Measurements from ENCODE around the gene GNAQ.
"Not testable (repeated sequence)": the region's sequence is repeated elsewhere in the genome, so short reads cannot be mapped to it uniquely, and the experiment has no call there.

Gene GNAQ
- 23.7 to 119 (median 41.2) reads per million in 9 experiments for total RNA-seq

DNA sequence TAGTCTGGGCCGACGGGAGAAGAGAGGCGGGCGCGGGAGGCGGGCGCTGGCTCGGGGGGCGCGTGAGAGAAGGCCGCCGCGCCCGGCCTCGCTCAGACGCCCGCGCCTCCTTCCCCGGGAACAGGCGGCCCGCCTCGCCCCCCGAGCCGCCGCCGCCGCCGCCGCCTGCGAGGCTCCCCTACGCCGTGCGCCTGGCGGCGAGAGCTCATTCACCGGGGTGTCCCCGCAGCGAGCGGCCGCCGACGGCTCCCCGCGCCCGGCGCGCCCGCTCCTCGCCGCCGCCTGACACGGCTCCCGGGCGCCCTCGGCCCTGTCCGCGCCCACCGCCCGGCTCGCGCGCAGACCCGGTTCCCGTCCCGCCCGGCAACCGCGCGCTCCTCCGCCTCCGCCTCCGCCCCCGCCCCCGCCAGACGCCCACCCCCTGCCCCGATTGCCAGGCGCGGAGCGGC is at the start of gene GNAQ:
Gene GNAQ, minus strand, starts transcription at position 368 of the 449 bp plus-strand sequence. CDS start 576 bp downstream, outside the sequence.
- DNase-seq (peak; percentile 27 to 44 (median 30)), ATAC-seq (replicated peaks) (peak; percentile 49)
- H3K36me3 Mint-ChIP-seq (ENCODE audit: insufficient read depth), result peaks cover 19% of the 10 kb centered on the region
- H3K27ac Mint-ChIP-seq, result peak within 1 kb of the TSS; percentile 25 to 90
- no peaks in the 10 kb centered on the region for H3K9me3 Mint-ChIP-seq
- peak within 1 kb of the TSS; percentile 81 to 86 for H3K4me3 Mint-ChIP-seq
- H3K4me1 Mint-ChIP-seq (ENCODE audit: low read depth in 2 of 2), result peaks cover 29 to 34% of the 10 kb centered on the region in 2 donors
- peaks cover 16 to 51% of the 10 kb centered on the region in 2 donors for H3K27me3 Mint-ChIP-seq

DNA sequence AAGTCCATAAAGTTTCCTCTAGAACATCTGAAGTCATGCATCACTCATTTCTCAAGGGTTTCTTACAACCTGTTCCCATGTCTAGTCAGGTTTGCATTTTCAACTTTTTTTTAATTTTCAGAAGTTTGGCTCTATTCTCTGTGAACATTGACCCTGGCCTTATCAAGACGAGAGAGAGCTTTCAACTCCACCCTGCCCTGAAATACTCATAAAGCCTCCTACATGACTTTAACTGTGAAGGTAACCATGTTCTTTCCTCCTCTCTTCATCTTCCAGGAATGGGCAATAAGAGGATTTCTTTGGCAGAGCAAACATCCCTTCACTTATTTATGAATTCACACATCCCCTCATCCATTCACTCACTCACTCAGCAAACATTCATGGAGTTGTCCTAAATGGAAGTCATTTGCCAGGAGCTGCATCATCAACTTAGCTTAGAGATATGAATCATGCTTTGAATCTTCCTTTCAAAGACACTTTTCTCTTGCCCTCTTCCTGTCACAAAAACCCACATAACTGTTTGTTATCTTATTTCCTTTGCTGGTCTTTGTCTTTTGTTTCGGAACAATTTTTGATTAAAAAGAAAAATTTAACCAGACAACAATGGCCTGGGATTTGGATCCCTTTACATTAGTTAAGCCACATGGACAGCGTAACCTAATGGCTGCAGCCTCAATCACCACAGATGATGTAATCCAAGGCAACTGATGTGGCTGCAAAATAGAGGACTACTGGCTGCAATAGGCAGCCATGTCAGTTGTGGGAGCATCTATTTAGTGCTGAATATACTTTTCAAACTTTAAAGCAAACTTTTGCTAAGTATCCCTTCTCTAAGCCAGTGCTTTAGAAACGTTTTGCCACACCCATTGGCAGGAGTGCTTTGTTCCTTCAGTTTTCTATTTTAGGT is 43.0 kb upstream of the GNAQ start:
- Mint-ChIP-seq H3K27ac (peak overlapping the region; percentile 20 to 80), H3K27me3 (peaks cover 0 to 10% of the 10 kb centered on the region in 2 donors), H3K4me3 (peak overlapping the region; percentile 62 to 64), H3K36me3 (ENCODE audit: insufficient read depth) (peaks cover under 1% of the 10 kb centered on the region), H3K9me3 (peaks cover 0 to 1% of the 10 kb centered on the region in 2 donors), H3K4me1 (ENCODE audit: low read depth in 2 of 2) (peaks cover 17 to 23% of the 10 kb centered on the region in 2 donors)
- DNase-seq, result no peak
- peak; percentile 66 for ATAC-seq (replicated peaks)

DNA sequence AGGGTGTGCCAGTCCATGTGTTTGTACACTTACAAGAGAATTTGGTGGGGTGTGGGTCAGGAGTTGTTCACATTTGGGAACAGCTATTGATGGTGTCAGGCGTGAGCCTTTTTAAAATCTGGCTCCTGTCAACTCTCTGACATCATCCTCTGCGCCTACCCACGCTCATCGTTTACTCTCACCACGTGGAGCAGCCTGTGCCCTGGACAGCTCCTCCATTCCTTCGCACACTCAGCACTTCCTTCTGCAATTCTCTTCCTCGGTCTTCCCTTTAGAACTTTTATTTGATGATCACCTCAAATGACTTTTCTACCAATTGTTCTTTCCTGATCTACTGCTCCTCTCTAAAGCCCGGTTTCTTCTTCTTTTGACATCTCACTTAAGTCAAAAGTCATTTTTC is 42.1 kb upstream of the GNAQ start:
- H3K4me3 Mint-ChIP-seq, result peak overlapping the region in 1 of 2 donors; percentile 4
- DNase-seq (no peak), ATAC-seq (replicated peaks) (no peak)
- H3K27ac Mint-ChIP-seq, result peak overlapping the region; percentile 20 to 80
- peaks cover 17 to 23% of the 10 kb centered on the region in 2 donors for H3K4me1 Mint-ChIP-seq (ENCODE audit: low read depth in 2 of 2)
- peaks cover 0 to 10% of the 10 kb centered on the region in 2 donors for H3K27me3 Mint-ChIP-seq
- H3K36me3 Mint-ChIP-seq (ENCODE audit: insufficient read depth), result peaks cover 5% of the 10 kb centered on the region
- no peaks in the 10 kb centered on the region for H3K9me3 Mint-ChIP-seq

DNA sequence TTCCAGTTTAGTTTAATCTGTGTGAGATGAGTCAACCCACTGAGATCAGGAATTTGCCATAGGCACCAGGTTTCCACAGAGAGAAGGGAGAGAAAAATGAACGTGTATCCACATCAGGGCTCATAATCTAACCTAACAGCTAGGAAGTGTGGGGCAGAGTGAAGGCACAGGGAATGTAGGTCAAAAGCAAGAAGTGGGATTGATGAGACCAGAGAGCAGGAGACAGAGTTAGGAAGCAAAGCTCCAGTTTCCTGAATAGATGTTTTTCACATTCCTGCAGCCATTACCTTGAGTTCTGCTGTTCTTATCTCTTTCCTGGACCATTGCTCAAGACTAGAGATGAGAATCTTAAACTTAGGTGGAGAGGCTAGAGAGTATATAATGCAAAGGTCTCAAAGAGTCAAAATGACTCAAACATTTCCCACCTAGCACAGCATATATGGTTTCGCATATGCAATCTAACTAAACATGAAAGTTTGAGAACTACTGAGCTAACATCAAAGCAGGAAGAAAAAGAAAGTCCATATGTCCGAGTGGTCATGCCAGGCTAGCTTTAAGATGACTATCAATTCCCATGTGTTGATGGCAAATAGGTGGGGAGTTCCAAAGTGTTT is 41.1 kb upstream of the GNAQ start:
- H3K4me3 Mint-ChIP-seq, result no peak overlapping the region
- peaks cover 5% of the 10 kb centered on the region for H3K36me3 Mint-ChIP-seq (ENCODE audit: insufficient read depth)
- H3K27me3 Mint-ChIP-seq, result peaks cover 0 to 11% of the 10 kb centered on the region in 2 donors
- ATAC-seq (replicated peaks) (no peak), DNase-seq (no peak)
- no peak overlapping the region for H3K27ac Mint-ChIP-seq
- H3K9me3 Mint-ChIP-seq, result no peaks in the 10 kb centered on the region
- H3K4me1 Mint-ChIP-seq (ENCODE audit: low read depth in 2 of 2), result peaks cover 17 to 23% of the 10 kb centered on the region in 2 donors

DNA sequence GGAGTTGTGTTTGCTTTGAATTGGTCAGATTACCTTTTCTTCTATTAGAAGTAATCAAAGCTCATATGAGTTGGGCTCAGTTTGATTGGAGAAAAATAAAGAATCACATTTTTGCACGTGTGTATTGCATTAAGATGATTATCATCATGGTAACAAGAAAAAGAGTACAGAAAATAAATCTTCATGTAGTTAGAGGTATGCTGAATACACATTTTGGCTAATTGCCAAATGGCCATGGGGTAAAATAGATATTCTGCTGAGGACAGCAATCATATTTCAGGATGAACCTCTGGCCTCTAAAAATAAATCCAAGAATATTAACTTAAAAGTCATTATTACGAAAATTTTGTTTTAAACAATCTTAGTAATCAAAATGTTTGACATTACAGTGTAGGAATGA is 38.9 kb upstream of the GNAQ start:
- Mint-ChIP-seq H3K4me1 (ENCODE audit: low read depth in 2 of 2) (peaks cover 17 to 19% of the 10 kb centered on the region in 2 donors), H3K36me3 (ENCODE audit: insufficient read depth) (peaks cover 5% of the 10 kb centered on the region), H3K27ac (no peak overlapping the region), H3K4me3 (no peak overlapping the region), H3K27me3 (peaks cover 0 to 15% of the 10 kb centered on the region in 2 donors), H3K9me3 (no peaks in the 10 kb centered on the region)
- ATAC-seq (replicated peaks) (no peak), DNase-seq (no peak)

DNA sequence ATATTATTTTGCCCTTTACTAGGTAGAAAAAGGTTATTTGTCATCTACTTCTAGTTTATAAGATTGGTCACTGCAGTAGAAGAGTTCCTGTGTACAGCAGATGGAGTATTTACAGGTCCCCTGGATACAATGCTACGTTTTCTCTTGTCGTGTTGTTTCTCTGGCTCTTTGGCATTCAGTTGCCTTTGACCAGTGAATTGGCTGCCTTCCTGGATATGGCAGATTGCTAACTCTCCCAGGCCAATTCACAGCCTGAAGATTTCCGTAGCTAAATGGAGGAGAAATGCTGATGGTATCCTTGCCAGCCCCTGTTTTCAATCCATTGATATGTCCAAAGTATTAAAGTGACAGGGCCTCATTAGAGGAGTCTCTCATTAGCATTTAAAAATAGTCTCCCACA is 32.5 kb upstream of the GNAQ start:
- no peak overlapping the region for H3K4me3 Mint-ChIP-seq
- no peaks in the 10 kb centered on the region for H3K9me3 Mint-ChIP-seq
- no peaks in the 10 kb centered on the region for H3K4me1 Mint-ChIP-seq (ENCODE audit: low read depth in 2 of 2)
- ATAC-seq (replicated peaks) (no peak), DNase-seq (no peak)
- H3K27me3 Mint-ChIP-seq, result peaks cover 0 to 15% of the 10 kb centered on the region in 2 donors
- H3K36me3 Mint-ChIP-seq (ENCODE audit: insufficient read depth), result no peaks in the 10 kb centered on the region
- H3K27ac Mint-ChIP-seq, result no peak overlapping the region

DNA sequence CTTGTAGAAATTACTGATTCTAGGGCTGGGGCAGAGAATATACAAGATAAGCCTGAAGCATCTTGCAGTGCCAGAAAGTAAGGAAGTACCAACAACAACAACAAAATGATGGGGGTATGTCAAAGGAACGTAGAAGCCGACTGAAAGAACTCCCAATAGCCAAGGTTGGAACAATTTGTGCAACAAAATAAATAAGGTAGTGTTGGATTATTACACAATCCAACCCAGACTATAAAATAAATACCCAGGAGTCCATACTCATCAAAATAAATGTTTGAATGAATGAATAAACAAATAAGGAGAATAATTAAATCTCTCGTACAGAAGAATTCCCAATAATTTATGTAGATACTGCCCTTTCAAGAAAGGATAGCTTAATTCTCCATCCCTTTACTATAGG is 31.1 kb upstream of the GNAQ start:
- no peaks in the 10 kb centered on the region for H3K4me1 Mint-ChIP-seq (ENCODE audit: low read depth in 2 of 2)
- ATAC-seq (replicated peaks), result no peak

DNA sequence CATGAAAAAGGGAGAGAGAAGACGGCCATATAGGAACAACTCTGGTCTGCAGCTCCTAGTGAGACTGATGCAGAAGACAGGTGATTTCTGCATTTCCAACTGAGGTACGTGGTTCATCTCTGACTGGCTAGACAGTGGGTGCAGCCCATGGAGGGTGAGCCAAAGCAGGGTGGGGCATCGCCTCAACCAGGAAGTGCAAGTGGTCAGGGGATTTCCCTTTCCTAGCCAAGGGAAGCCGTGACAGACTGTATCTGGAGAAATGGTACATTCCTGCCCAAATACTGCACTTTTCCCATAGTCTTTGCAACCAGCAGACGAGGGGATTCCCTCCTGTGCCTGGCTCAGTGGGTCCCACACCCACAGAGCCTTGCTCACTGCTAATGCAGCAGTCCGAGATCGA is 22.6 kb upstream of the GNAQ start:
- peak; percentile 58 for ATAC-seq (replicated peaks)
- DNase-seq, result peak in 1 of 3 experiments; percentile 15
- not testable (repeated sequence) for H3K36me3 Mint-ChIP-seq (ENCODE audit: insufficient read depth); H3K9me3 Mint-ChIP-seq
- peak overlapping the region in 1 of 2 donors; percentile 53 for H3K4me3 Mint-ChIP-seq
- H3K27ac Mint-ChIP-seq, result peak overlapping the region in 1 of 2 donors; percentile 64
- H3K27me3 Mint-ChIP-seq, result peaks cover 0 to 23% of the 10 kb centered on the region in 2 donors
- H3K4me1 Mint-ChIP-seq (ENCODE audit: low read depth in 2 of 2), result peaks cover 5 to 13% of the 10 kb centered on the region in 2 donors

More for the DNA sequence above, 31.1 kb upstream of the GNAQ start:
- no peak overlapping the region for H3K4me3 Mint-ChIP-seq
- DNase-seq, result no peak
- peaks cover 0 to 8% of the 10 kb centered on the region in 2 donors for H3K27me3 Mint-ChIP-seq
- no peak overlapping the region for H3K27ac Mint-ChIP-seq
- no peaks in the 10 kb centered on the region for H3K9me3 Mint-ChIP-seq
- no peaks in the 10 kb centered on the region for H3K36me3 Mint-ChIP-seq (ENCODE audit: insufficient read depth)

DNA sequence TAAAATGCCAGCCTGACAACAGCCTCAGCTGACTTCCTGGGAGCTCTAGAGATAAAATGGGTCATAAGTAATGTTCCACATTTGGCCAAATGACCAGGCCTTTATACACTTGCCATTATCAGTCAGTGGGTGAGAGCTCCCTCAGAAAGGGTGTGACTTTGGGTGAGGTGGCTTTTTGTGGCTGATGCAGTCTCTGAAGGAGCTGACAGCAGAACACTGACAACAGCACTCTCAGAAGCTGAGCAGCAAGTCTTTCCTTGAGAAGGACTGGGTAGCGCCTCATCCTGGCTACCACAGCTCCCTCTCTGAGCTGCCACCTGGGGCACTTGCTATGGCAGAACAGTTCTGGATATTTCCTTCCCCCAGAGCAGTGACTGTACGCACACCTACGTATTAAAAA is 22.0 kb upstream of the GNAQ start:
- Mint-ChIP-seq H3K4me1 (ENCODE audit: low read depth in 2 of 2) (peaks cover 5 to 13% of the 10 kb centered on the region in 2 donors), H3K36me3 (ENCODE audit: insufficient read depth) (peaks cover 2% of the 10 kb centered on the region), H3K4me3 (peak overlapping the region in 1 of 2 donors; percentile 53), H3K9me3 (peaks cover 0 to 2% of the 10 kb centered on the region in 2 donors), H3K27ac (peak overlapping the region in 1 of 2 donors; percentile 64), H3K27me3 (peaks cover 0 to 29% of the 10 kb centered on the region in 2 donors)
- DNase-seq (no peak), ATAC-seq (replicated peaks) (peak; percentile 31)

DNA sequence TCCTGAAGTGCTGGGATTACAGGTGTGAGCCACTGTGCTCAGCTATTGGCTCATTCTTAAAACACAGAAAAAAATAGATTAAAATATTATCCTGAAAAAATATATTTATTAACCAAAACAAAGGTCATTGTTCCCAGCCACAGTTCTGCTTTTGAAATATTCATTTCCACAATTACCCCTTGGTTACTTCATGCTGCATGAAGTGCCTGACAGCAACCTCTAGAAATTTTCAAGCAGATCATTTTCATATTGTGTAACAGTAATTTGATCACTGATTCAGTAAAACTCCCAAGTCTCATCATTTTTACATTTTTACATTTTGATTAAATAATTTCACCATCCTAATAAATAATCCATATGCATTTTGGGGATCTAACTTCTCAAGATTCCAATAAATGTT is 18.8 kb upstream of the GNAQ start:
- H3K4me1 Mint-ChIP-seq (ENCODE audit: low read depth in 2 of 2), result peaks cover 5 to 13% of the 10 kb centered on the region in 2 donors
- no peak overlapping the region for H3K27ac Mint-ChIP-seq
- H3K4me3 Mint-ChIP-seq, result no peak overlapping the region
- no peaks in the 10 kb centered on the region for H3K9me3 Mint-ChIP-seq
- ATAC-seq (replicated peaks) (no peak), DNase-seq (no peak)
- H3K27me3 Mint-ChIP-seq, result peaks cover 0 to 24% of the 10 kb centered on the region in 2 donors
- no peaks in the 10 kb centered on the region for H3K36me3 Mint-ChIP-seq (ENCODE audit: insufficient read depth)

DNA sequence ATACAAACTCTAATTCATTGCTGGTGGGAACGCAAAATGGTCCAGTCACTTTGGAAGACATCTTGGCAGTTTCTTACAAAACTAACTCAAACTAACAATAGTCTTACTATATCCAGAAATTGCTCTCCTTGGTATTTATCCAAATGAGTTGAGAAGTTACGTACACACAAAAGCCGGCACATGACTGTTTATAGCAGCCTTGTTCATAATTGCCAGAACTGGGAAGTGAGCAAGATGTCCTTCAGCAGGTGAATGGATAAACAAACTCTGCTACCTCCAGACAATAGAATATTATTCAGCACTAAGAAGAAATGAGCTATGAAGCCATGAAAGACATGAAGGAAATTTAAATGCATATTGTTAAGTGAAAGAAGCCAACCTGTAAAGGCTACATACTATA is 17.9 kb upstream of the GNAQ start:
- Mint-ChIP-seq H3K4me3 (no peak overlapping the region), H3K4me1 (ENCODE audit: low read depth in 2 of 2) (peaks cover 5 to 14% of the 10 kb centered on the region in 2 donors), H3K27me3 (peaks cover 9 to 27% of the 10 kb centered on the region in 2 donors), H3K27ac (no peak overlapping the region), H3K36me3 (ENCODE audit: insufficient read depth) (peaks cover under 1% of the 10 kb centered on the region), H3K9me3 (no peaks in the 10 kb centered on the region)
- no peak for ATAC-seq (replicated peaks)
- no peak for DNase-seq

DNA sequence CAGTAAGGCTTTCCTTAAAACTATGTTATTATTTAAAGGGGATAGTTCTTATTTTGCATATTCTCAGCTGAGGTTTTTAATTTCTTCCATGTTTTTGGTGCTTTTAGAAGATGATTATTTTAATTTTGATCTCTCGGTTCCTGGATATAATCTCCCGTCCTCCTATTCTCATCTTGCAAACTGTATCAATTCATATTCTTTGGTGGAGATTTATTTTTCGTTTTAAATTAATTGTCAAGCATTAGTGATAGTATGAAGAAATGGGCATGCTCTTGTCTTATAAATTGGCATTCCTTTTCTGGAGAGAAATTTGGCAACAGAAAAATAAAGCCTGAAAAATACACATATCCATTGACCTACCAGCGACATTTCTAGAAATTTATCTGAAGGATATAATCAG is 15.5 kb upstream of the GNAQ start:
- no peak for DNase-seq
- Mint-ChIP-seq H3K36me3 (ENCODE audit: insufficient read depth) (peaks cover 2% of the 10 kb centered on the region), H3K9me3 (no peaks in the 10 kb centered on the region), H3K4me3 (no peak overlapping the region), H3K27me3 (peaks cover 19 to 36% of the 10 kb centered on the region in 2 donors), H3K4me1 (ENCODE audit: low read depth in 2 of 2) (peaks cover 0 to 4% of the 10 kb centered on the region in 2 donors), H3K27ac (no peak overlapping the region)
- no peak for ATAC-seq (replicated peaks)

DNA sequence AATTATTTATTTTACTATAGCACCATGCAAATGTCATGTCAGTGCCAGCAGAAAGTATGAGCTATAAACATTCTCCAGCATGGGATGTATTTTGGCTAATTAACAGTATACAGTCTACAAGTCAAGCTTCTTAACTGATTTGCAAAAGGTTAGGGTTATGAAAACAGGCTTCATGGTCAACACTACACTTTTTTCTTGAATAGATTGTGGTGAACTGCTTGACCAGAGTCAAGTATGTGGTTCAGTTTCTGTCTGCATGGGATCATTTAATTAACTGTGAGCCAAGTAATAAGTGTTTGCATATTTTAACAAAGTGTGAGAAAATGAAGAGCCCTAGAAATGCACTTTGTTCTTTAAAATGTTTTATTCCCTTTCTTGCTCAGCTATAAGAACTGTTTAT is 14.5 kb upstream of the GNAQ start:
- H3K36me3 Mint-ChIP-seq (ENCODE audit: insufficient read depth), result peaks cover 2% of the 10 kb centered on the region
- no peak for ATAC-seq (replicated peaks)
- no peak for DNase-seq
- peaks cover 0 to 4% of the 10 kb centered on the region in 2 donors for H3K4me1 Mint-ChIP-seq (ENCODE audit: low read depth in 2 of 2)
- peaks cover 24 to 41% of the 10 kb centered on the region in 2 donors for H3K27me3 Mint-ChIP-seq
- H3K4me3 Mint-ChIP-seq, result no peak overlapping the region
- no peaks in the 10 kb centered on the region for H3K9me3 Mint-ChIP-seq
- no peak overlapping the region for H3K27ac Mint-ChIP-seq

All from effector memory CD8-positive, alpha-beta T cell (primary cell).